ENCODE data around the gene MBTPS1.

Gene MBTPS1

GRCh38 chr16:84020353-84020752, 96.4 kb downstream of the MBTPS1 start:
- Histone ChIP-seq H3K36me3 (ENCODE audit: control insufficient read depth in 5 of 5, insufficient read depth in 5 of 5, low read length in 5 of 5) (no peaks in the 10 kb centered on the region), H3K9ac (ENCODE audit: low read length in 5 of 5) (no peak overlapping the region), H3K27me3 (ENCODE audit: control insufficient read depth in 5 of 5, insufficient read depth in 4 of 5, low read length in 5 of 5) (peaks cover 5 to 14% (median 6%) of the 10 kb centered on the region in 5 donors), H3K27ac (ENCODE audit: low read depth, low read length) (no peak overlapping the region), H3K4me1 (ENCODE audit: control insufficient read depth in 5 of 5, insufficient read depth in 5 of 5, low read length in 5 of 5) (peaks cover 0 to 2% (median 0%) of the 10 kb centered on the region in 5 donors), H3K9me3 (ENCODE audit: control insufficient read depth in 5 of 5, low read length in 5 of 5) (peaks cover 0 to 23% (median 17%) of the 10 kb centered on the region in 5 donors), H3K4me3 (ENCODE audit: low read depth in 1 of 5, low read length in 5 of 5) (no peak overlapping the region)

- Histone ChIP-seq H3K36me3 (ENCODE audit: control insufficient read depth in 5 of 5, insufficient read depth in 5 of 5, low read length in 5 of 5) (no peaks in the 10 kb centered on the region), H3K4me3 (ENCODE audit: low read depth in 1 of 5, low read length in 5 of 5) (no peak overlapping the region), H3K27ac (ENCODE audit: low read depth, low read length) (no peak overlapping the region), H3K4me1 (ENCODE audit: control insufficient read depth in 5 of 5, insufficient read depth in 5 of 5, low read length in 5 of 5) (peaks cover 0 to 6% (median 0%) of the 10 kb centered on the region in 5 donors), H3K9ac (ENCODE audit: low read length in 5 of 5) (no peak overlapping the region), H3K9me3 (ENCODE audit: control insufficient read depth in 5 of 5, low read length in 5 of 5) (peaks cover 0 to 23% (median 17%) of the 10 kb centered on the region in 5 donors), H3K27me3 (ENCODE audit: control insufficient read depth in 5 of 5, insufficient read depth in 4 of 5, low read length in 5 of 5) (peaks cover 0 to 14% (median 7%) of the 10 kb centered on the region in 5 donors)
Measured at GRCh38 chr16:84018710-84019109, 98.0 kb downstream of the MBTPS1 start.

- Histone ChIP-seq H3K36me3 (ENCODE audit: control insufficient read depth in 5 of 5, insufficient read depth in 5 of 5, low read length in 5 of 5) (no peaks in the 10 kb centered on the region), H3K9ac (ENCODE audit: low read length in 5 of 5) (no peak overlapping the region), H3K27me3 (ENCODE audit: control insufficient read depth in 5 of 5, insufficient read depth in 4 of 5, low read length in 5 of 5) (peaks cover 0 to 14% (median 7%) of the 10 kb centered on the region in 5 donors), H3K4me3 (ENCODE audit: low read depth in 1 of 5, low read length in 5 of 5) (no peak overlapping the region), H3K4me1 (ENCODE audit: control insufficient read depth in 5 of 5, insufficient read depth in 5 of 5, low read length in 5 of 5) (peaks cover 0 to 6% (median 0%) of the 10 kb centered on the region in 5 donors), H3K27ac (ENCODE audit: low read depth, low read length) (no peak overlapping the region), H3K9me3 (ENCODE audit: control insufficient read depth in 5 of 5, low read length in 5 of 5) (peaks cover 0 to 14% (median 9%) of the 10 kb centered on the region in 5 donors)
Measured at GRCh38 chr16:84016477-84016876, 100.3 kb downstream of the MBTPS1 start.

- Histone ChIP-seq H3K36me3 (ENCODE audit: control insufficient read depth in 5 of 5, insufficient read depth in 5 of 5, low read length in 5 of 5) (no peaks in the 10 kb centered on the region), H3K4me3 (ENCODE audit: low read depth in 1 of 5, low read length in 5 of 5) (no peak overlapping the region), H3K27me3 (ENCODE audit: control insufficient read depth in 5 of 5, insufficient read depth in 4 of 5, low read length in 5 of 5) (peaks cover 0 to 14% (median 6%) of the 10 kb centered on the region in 5 donors), H3K9ac (ENCODE audit: low read length in 5 of 5) (no peak overlapping the region), H3K4me1 (ENCODE audit: control insufficient read depth in 5 of 5, insufficient read depth in 5 of 5, low read length in 5 of 5) (peaks cover 0 to 6% (median 0%) of the 10 kb centered on the region in 5 donors), H3K9me3 (ENCODE audit: control insufficient read depth in 5 of 5, low read length in 5 of 5) (peaks cover 0 to 3% (median 0%) of the 10 kb centered on the region in 5 donors), H3K27ac (ENCODE audit: low read depth, low read length) (no peak overlapping the region)
Measured at GRCh38 chr16:84015399-84015798, 101.3 kb downstream of the MBTPS1 start.

GRCh38 chr16:84014570-84015327, 102.0 kb downstream of the MBTPS1 start:
- Histone ChIP-seq H3K4me3 (ENCODE audit: low read depth in 1 of 5, low read length in 5 of 5) (no peak overlapping the region), H3K4me1 (ENCODE audit: control insufficient read depth in 5 of 5, insufficient read depth in 5 of 5, low read length in 5 of 5) (peaks cover 0 to 6% (median 0%) of the 10 kb centered on the region in 5 donors), H3K36me3 (ENCODE audit: control insufficient read depth in 5 of 5, insufficient read depth in 5 of 5, low read length in 5 of 5) (no peaks in the 10 kb centered on the region), H3K27me3 (ENCODE audit: control insufficient read depth in 5 of 5, insufficient read depth in 4 of 5, low read length in 5 of 5) (peaks cover 0 to 14% (median 6%) of the 10 kb centered on the region in 5 donors), H3K9ac (ENCODE audit: low read length in 5 of 5) (no peak overlapping the region), H3K27ac (ENCODE audit: low read depth, low read length) (no peak overlapping the region), H3K9me3 (ENCODE audit: control insufficient read depth in 5 of 5, low read length in 5 of 5) (peaks cover 0 to 2% (median 0%) of the 10 kb centered on the region in 5 donors)

- H3K4me1 ChIP-seq (ENCODE audit: control insufficient read depth in 5 of 5, insufficient read depth in 5 of 5, low read length in 5 of 5): peaks cover 0 to 6% (median 0%) of the 10 kb centered on the region in 5 donors
- no peaks in the 10 kb centered on the region for H3K36me3 ChIP-seq (ENCODE audit: control insufficient read depth in 5 of 5, insufficient read depth in 5 of 5, low read length in 5 of 5)
- H3K9me3 ChIP-seq (ENCODE audit: control insufficient read depth in 5 of 5, low read length in 5 of 5): no peaks in the 10 kb centered on the region
- H3K9ac ChIP-seq (ENCODE audit: low read length in 5 of 5): no peak overlapping the region
- no peak overlapping the region for H3K27ac ChIP-seq (ENCODE audit: low read depth, low read length)
- peaks cover 0 to 9% (median 7%) of the 10 kb centered on the region in 5 donors for H3K27me3 ChIP-seq (ENCODE audit: control insufficient read depth in 5 of 5, insufficient read depth in 4 of 5, low read length in 5 of 5)
- no peak overlapping the region for H3K4me3 ChIP-seq (ENCODE audit: low read depth in 1 of 5, low read length in 5 of 5)
Measured at GRCh38 chr16:84013787-84014569, 102.8 kb downstream of the MBTPS1 start.

GRCh38 chr16:84009282-84009681, 107.5 kb downstream of the MBTPS1 start:
- no peaks in the 10 kb centered on the region for H3K9me3 ChIP-seq (ENCODE audit: control insufficient read depth in 5 of 5, low read length in 5 of 5)

GRCh38 chr16:84007965-84008364, 108.8 kb downstream of the MBTPS1 start:
- Histone ChIP-seq H3K9ac (ENCODE audit: low read length in 5 of 5) (no peak overlapping the region), H3K27me3 (ENCODE audit: control insufficient read depth in 5 of 5, insufficient read depth in 4 of 5, low read length in 5 of 5) (peaks cover 0 to 16% (median 4%) of the 10 kb centered on the region in 5 donors), H3K9me3 (ENCODE audit: control insufficient read depth in 5 of 5, low read length in 5 of 5) (no peaks in the 10 kb centered on the region), H3K36me3 (ENCODE audit: control insufficient read depth in 5 of 5, insufficient read depth in 5 of 5, low read length in 5 of 5) (no peaks in the 10 kb centered on the region), H3K4me3 (ENCODE audit: low read depth in 1 of 5, low read length in 5 of 5) (no peak overlapping the region), H3K4me1 (ENCODE audit: control insufficient read depth in 5 of 5, insufficient read depth in 5 of 5, low read length in 5 of 5) (peaks cover 0 to 3% (median 0%) of the 10 kb centered on the region in 5 donors), H3K27ac (ENCODE audit: low read depth, low read length) (no peak overlapping the region)

More at GRCh38 chr16:84009282-84009681, 107.5 kb downstream of the MBTPS1 start:
- H3K9ac ChIP-seq (ENCODE audit: low read length in 5 of 5): no peak overlapping the region
- no peaks in the 10 kb centered on the region for H3K36me3 ChIP-seq (ENCODE audit: control insufficient read depth in 5 of 5, insufficient read depth in 5 of 5, low read length in 5 of 5)
- H3K4me1 ChIP-seq (ENCODE audit: control insufficient read depth in 5 of 5, insufficient read depth in 5 of 5, low read length in 5 of 5): peaks cover 0 to 7% (median 0%) of the 10 kb centered on the region in 5 donors
- peaks cover 0 to 16% (median 4%) of the 10 kb centered on the region in 5 donors for H3K27me3 ChIP-seq (ENCODE audit: control insufficient read depth in 5 of 5, insufficient read depth in 4 of 5, low read length in 5 of 5)
- H3K4me3 ChIP-seq (ENCODE audit: low read depth in 1 of 5, low read length in 5 of 5): no peak overlapping the region
- H3K27ac ChIP-seq (ENCODE audit: low read depth, low read length): no peak overlapping the region

- H3K4me3 ChIP-seq (ENCODE audit: low read depth in 1 of 5, low read length in 5 of 5): no peak overlapping the region
- H3K4me1 ChIP-seq (ENCODE audit: control insufficient read depth in 5 of 5, insufficient read depth in 5 of 5, low read length in 5 of 5): peaks cover 0 to 3% (median 0%) of the 10 kb centered on the region in 5 donors
- H3K27me3 ChIP-seq (ENCODE audit: control insufficient read depth in 5 of 5, insufficient read depth in 4 of 5, low read length in 5 of 5): peaks cover 0 to 19% (median 4%) of the 10 kb centered on the region in 5 donors
- no peaks in the 10 kb centered on the region for H3K9me3 ChIP-seq (ENCODE audit: control insufficient read depth in 5 of 5, low read length in 5 of 5)
- H3K9ac ChIP-seq (ENCODE audit: low read length in 5 of 5): no peak overlapping the region
- no peak overlapping the region for H3K27ac ChIP-seq (ENCODE audit: low read depth, low read length)
- H3K36me3 ChIP-seq (ENCODE audit: control insufficient read depth in 5 of 5, insufficient read depth in 5 of 5, low read length in 5 of 5): no peaks in the 10 kb centered on the region
Measured at GRCh38 chr16:84007520-84007919, 109.2 kb downstream of the MBTPS1 start.

- H3K4me3 ChIP-seq (ENCODE audit: low read depth in 1 of 5, low read length in 5 of 5): no peak overlapping the region
- peaks cover 0 to 3% (median 0%) of the 10 kb centered on the region in 5 donors for H3K4me1 ChIP-seq (ENCODE audit: control insufficient read depth in 5 of 5, insufficient read depth in 5 of 5, low read length in 5 of 5)
- no peaks in the 10 kb centered on the region for H3K9me3 ChIP-seq (ENCODE audit: control insufficient read depth in 5 of 5, low read length in 5 of 5)
- peaks cover 3 to 19% (median 7%) of the 10 kb centered on the region in 5 donors for H3K27me3 ChIP-seq (ENCODE audit: control insufficient read depth in 5 of 5, insufficient read depth in 4 of 5, low read length in 5 of 5)
- no peaks in the 10 kb centered on the region for H3K36me3 ChIP-seq (ENCODE audit: control insufficient read depth in 5 of 5, insufficient read depth in 5 of 5, low read length in 5 of 5)
- no peak overlapping the region for H3K27ac ChIP-seq (ENCODE audit: low read depth, low read length)
- H3K9ac ChIP-seq (ENCODE audit: low read length in 5 of 5): no peak overlapping the region
Measured at GRCh38 chr16:84005391-84005790, 111.4 kb downstream of the MBTPS1 start.
